Islet of Langerhans (tissue), 1 donor: ENCODE data around the gene USO1.
"Not testable (repeated sequence)": the region's sequence is repeated elsewhere in the genome, so short reads cannot be mapped to it uniquely, and the experiment has no call there.

Experiments used
- FAIRE-seq: peaks from one replicate; lab custom pipeline; 2011; peaks lifted over from hg19 to GRCh38; lab: Jason Lieb, UNC

The USO1 gene

GRCh38 chr4:75777589-75777988 is 53.2 kb downstream of the USO1 start:
- peak; percentile 9 for FAIRE-seq

GRCh38 chr4:75779105-75779757 is 54.9 kb downstream of the USO1 start:
- no peak for FAIRE-seq

- no peak for FAIRE-seq
Observed at GRCh38 chr4:75781305-75781704, 56.9 kb downstream of the USO1 start.

- no peak for FAIRE-seq
Observed at GRCh38 chr4:75786526-75786925, 62.1 kb downstream of the USO1 start.

- peak; percentile 5 for FAIRE-seq
Observed at GRCh38 chr4:75786938-75787337, 62.6 kb downstream of the USO1 start.

GRCh38 chr4:75790024-75790423 is 65.6 kb downstream of the USO1 start:
- FAIRE-seq: peak; percentile 24

GRCh38 chr4:75800972-75801371 is 76.6 kb downstream of the USO1 start:
- peak; percentile 93 for FAIRE-seq

- not testable (repeated sequence) for FAIRE-seq
Observed at GRCh38 chr4:75806035-75806434, 81.7 kb downstream of the USO1 start.

- FAIRE-seq: no peak
Observed at GRCh38 chr4:75817901-75818300, 93.5 kb downstream of the USO1 start.

- FAIRE-seq: no peak
Observed at GRCh38 chr4:75819121-75819520, 94.7 kb downstream of the USO1 start.

- no peak for FAIRE-seq
Observed at GRCh38 chr4:75820197-75820596, 95.8 kb downstream of the USO1 start.

GRCh38 chr4:75820676-75821075 is 96.3 kb downstream of the USO1 start:
- no peak for FAIRE-seq

- no peak for FAIRE-seq
Observed at GRCh38 chr4:75821216-75821615, 96.8 kb downstream of the USO1 start.

GRCh38 chr4:75821966-75822365 is 97.6 kb downstream of the USO1 start:
- FAIRE-seq: no peak

GRCh38 chr4:75822416-75822815 is 98.0 kb downstream of the USO1 start:
- FAIRE-seq: no peak

GRCh38 chr4:75823812-75824211 is 99.4 kb downstream of the USO1 start:
- FAIRE-seq: no peak

- FAIRE-seq: no peak
Observed at GRCh38 chr4:75830906-75831305, 106.5 kb downstream of the USO1 start.

GRCh38 chr4:75831856-75832405 is 107.6 kb downstream of the USO1 start:
- FAIRE-seq: no peak

GRCh38 chr4:75834095-75834771 is 109.9 kb downstream of the USO1 start:
- no peak for FAIRE-seq

- no peak for FAIRE-seq
Observed at GRCh38 chr4:75834772-75835154, 110.4 kb downstream of the USO1 start.

- FAIRE-seq: no peak
Observed at GRCh38 chr4:75841641-75842520, 117.5 kb downstream of the USO1 start.

- FAIRE-seq: no peak
Observed at GRCh38 chr4:75843596-75843995, 119.2 kb downstream of the USO1 start.

GRCh38 chr4:75844151-75844662 is 119.8 kb downstream of the USO1 start:
- no peak for FAIRE-seq
